GM18505 (cell line): Measurements from ENCODE around the gene ALDH6A1.
A peak's percentile ranks its signal among the peaks of the same experiment; 100 is the strongest.
"Not testable (repeated sequence)": the region's sequence is repeated elsewhere in the genome, so short reads cannot be mapped to it uniquely, and the experiment has no call there.

Experiments used
- ATAC-seq: cut with Tn5 transposase; IDR thresholded peaks from one replicate; pipeline ENCODE4 v1.9.1; 2021; ENCODE audit not compliant: unreplicated experiment
- POLR2A ChIP-seq: IDR thresholded peaks from 4 replicates; pipeline ENCODE4 v1.6.1; 2011; ENCODE audit warnings: borderline replicate concordance; ENCODE audit not compliant: insufficient read depth, insufficient read length; ENCODE audit errors: extremely low read depth

ALDH6A1 gene

DNA sequence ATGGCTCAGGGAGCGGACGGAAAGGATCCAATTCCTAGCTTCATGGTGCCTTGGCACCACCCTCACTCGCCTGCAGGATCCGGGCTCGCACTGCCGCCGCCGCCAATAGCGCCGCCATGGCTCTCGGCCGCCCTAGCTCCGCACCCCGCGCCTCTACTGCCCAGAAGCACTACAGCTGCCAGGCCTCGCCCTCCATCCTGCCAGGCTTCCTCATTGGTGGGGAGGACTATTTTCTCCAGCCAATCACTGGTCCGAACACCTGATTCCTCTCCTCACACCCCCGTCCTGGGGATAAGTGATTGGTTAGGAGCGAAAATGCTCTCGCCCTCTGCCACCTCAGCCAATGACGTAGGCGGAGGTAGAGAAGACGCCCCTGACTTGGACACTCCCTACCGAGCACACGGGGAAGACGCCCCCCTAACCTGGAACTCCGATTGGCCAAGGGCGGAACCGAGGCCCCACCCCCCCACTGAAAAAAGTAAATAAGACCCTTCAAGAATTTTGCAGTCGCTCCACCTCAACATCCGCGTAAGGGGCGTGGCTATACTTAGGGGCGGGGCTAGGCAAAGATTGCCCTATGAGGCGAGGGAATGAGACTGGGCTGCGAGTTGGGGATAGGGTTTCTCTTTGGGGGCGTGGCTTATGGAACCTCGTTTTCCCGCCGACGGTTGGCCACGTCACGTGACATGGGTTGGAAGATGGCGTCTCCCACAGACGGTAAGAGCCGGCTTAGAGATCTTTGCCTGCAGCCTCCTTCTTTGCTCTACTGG, at the start of gene ALDH6A1, which contains the start of gene LIN52:
TSS of gene ALDH6A1 (minus strand) at position 177 of the 770 bp plus-strand sequence. CDS start at position 118, 59 bp downstream.
TSS of gene LIN52 (plus strand) at position 680 of the 770 bp plus-strand sequence. CDS start at position 699, 19 bp downstream.
- peak; percentile 88 for ATAC-seq
- peak; percentile 72 for TF ChIP-seq POLR2A

DNA sequence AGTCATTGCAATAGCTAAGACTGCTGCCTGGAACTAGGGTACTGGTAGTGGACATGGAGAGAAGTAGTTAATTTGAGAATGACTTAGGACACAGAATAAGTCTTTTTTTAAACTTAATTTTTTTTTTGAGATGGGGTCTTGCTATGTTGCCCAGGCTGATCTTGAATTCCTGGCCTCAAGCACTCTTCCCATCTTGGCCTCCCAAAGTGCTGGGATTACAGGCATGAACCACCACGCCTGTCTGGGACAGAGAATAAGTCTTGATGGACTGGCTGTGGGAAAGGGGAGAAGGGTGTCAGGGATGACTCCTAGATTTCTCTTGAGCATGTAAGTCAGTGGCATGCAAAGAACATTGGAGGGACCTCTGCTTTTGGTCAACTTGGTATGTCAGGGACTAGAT, 43.4 kb upstream of the ALDH6A1 start:
- no peak for TF ChIP-seq POLR2A
- ATAC-seq, result no peak

DNA sequence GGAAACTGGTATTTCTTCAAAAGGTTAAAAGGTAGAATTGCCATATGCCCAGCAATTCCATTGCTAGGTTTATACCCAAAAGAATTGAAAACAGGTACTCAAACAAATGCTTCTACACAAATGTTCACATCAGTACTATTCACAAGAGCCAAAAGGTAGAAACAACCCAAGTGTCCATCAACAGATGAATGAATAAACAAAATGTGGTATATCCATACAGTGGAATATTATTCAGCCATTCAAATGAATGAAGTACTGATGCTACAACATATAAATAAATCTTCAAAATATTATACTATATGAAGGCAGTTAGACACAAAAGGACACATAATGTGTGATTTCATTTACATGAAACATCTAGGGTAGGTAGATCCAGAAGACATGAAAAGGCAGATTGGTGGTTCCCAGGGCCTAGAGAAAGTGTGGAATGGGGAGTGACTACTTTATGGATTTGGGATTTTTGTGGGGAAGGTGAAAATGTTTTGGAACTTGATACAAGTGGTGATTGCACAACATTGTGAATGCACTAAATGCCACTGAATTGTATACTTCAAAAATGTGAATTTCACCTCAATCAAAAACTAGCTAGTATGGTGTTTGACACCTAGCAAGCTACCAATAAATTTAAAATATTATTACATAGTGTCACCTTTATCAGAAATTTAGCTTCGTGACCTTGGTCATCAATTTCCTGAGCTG, 42.2 kb upstream of the ALDH6A1 start:
- no peak for ATAC-seq
- no peak for TF ChIP-seq POLR2A

DNA sequence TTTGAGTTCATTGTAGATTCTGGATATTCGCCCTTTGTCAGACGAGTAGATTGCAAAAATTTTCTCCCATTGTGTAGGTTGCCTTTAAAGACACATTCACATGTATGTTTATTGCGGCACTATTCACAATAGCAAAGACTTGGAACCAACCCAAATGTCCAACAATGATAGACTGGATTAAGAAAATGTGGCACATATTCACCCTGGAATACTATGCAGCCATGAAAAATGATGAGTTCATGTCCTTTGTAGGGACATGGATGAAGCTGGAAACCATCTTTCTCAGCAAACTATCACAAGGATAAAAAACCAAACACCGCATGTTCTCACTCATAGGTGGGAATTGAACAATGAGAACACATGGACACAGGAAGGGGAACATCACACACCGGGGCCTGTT, 41.2 kb upstream of the ALDH6A1 start:
- ATAC-seq, result not testable (repeated sequence)

DNA sequence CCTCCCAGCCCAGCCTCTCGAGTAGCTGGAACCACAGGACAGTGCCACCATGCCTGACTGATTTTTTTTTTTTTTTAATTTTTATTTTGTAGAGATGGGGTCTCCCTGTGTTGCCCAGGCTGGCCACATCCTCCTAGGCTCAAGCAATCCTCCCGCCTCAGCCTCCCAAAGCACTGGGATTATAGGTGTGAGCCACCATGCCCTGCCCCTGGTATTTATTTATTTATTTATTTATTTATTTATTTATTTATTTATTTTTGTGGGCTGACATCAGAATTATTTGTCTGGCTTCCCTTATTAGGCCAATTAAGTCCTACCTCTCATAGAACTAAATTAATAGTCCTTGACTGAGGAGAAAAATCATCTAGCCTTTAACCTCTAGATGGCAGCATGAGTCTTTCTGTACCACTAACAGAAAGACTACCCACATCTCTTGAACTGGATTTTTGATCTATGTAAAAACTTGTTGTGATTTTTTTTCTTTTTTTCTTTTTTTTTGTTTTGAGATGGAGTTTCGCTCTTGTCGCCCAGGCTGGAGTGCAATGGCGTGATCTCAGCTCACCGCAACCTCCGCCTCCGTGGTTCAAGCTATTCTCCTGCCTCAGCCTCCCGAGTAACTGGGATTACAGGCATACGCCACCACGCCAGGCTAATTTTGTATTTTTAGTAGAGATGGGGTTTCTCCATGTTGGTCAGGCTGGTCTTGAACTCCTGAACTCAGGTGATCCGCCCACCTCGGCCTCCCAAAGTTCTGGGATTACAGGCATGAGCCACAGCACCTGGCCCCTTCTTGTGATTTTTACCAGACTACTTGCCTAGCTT, 27.4 kb upstream of the ALDH6A1 start:
- not testable (repeated sequence) for ATAC-seq

DNA sequence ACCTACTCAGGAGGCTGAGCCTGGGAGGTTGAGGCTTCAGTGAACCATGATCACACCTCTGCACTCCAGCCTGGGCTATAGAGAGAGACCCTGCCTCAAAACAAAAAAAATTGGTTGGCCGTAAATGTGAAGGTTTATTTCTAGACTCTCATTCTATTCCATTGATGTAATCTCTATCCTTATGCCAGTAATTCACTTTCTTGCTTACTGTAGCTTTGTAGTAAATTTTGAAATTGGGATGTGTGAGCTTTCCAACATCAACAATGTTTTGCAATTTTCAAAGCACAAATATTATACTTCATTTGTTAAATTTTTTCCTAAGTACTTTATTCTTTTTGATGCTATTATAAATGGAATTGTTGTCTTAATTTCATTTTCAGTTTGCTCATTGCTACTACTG, 25.1 kb upstream of the ALDH6A1 start:
- ATAC-seq, result no peak

DNA sequence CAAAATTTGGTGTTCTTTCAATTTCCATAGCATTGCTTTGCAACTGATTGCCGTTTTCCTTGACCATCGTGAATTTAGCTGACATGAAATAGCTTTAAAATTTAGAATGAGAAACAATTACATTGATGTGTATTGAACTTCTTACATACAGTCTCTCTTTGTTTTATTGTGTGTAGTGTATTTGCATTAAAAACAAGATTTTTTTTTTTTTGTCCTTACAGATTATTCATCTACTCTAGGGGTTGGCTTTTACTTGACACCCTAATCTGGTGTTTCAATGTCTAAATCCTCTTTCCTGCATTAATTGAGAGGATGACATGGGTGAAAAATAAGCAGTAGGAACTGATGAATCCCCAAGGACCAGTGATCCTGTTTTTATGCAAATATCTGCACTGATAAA, 21.1 kb upstream of the ALDH6A1 start:
- no peak for TF ChIP-seq POLR2A

More for the DNA sequence above, 25.1 kb upstream of the ALDH6A1 start:
- no peak for TF ChIP-seq POLR2A

DNA sequence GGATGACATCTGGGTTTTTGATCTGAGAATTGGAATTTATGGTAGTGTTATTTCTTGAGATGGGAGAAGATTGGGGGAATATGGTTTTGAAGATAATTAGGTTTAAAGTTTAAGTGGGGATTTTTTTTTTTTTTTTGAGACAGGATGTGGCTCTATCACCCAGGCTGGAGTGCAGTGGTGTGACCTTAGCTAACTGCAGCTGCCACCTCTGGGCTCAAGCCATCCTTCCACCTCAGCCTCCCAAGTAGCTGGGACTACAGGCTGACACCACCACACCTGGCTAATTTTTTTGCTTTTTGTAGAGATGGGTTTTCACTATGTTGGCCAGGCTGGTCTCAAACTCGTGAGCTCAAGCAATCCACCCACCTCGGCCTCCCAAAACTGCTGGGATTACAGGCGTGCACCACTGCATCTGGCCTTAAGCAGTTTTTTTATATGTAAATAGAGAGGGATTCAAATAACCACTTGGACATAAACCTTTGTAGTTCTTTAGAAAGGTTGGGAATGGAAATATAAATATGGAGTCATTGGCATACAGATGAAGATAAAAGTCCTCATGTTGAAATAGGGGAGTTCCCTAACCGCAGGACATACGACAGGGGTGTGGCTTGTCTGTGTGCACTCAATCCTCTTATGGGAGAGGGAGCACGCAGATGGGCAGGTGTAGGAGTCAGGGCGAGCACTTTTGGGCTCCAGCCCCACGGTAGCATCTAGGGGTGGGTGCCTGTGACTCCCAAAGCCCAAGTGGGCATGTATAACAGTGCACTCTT, 5.2 kb upstream of the ALDH6A1 start:
- TF ChIP-seq POLR2A, result no peak
- no peak for ATAC-seq

More for the DNA sequence above, 21.1 kb upstream of the ALDH6A1 start:
- ATAC-seq, result no peak

DNA sequence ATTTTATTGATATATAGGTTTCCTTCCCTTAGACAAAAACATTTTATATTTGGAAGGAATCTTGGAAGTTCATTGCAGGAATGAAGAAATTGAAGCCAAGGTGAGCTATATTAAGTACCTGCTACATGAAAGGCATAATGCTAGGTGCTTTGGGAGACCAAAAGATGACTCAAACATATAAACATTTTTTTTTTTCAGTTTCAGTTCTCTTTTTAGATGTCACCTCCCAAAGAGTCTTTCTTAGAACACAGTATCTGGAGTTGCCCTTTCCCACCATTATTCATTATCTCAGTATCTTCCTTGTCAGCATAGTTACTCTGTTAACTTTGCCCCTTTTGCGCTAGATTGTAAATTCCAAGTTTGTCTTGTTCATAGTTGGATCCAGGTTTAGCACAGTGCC, 1.6 kb upstream of the ALDH6A1 start:
- no peak for TF ChIP-seq POLR2A
- no peak for ATAC-seq

DNA sequence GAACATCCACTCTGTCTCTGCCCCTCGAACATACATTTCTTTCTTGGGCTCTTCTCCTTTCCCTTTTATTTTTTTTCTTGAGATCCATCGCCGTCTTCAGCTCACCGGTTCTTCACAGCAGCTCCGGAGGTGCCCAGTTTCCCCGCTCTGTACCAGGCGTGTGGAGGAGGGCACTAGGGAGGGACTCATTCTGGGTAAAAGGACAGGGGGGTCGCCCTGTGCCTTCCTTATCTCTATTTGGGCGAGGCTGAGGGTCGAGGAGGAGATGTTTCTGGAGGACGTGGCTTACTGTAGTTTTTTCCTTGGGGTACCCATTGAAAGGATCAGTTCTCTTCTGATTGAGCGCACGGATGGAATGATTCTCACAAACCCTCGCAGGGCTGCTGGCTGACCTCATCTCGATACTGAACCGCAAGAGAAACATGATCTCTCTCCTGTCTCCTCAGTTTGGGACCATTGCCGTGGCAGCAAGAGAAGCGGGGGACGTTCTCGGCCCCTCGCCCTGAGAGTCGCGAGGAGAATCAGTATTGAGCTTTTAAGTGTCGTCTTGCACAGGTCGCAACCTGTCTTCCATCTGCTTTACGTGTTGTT, 889 bp upstream of the ALDH6A1 start:
- ATAC-seq, result peak; percentile 3
- no peak for TF ChIP-seq POLR2A

DNA sequence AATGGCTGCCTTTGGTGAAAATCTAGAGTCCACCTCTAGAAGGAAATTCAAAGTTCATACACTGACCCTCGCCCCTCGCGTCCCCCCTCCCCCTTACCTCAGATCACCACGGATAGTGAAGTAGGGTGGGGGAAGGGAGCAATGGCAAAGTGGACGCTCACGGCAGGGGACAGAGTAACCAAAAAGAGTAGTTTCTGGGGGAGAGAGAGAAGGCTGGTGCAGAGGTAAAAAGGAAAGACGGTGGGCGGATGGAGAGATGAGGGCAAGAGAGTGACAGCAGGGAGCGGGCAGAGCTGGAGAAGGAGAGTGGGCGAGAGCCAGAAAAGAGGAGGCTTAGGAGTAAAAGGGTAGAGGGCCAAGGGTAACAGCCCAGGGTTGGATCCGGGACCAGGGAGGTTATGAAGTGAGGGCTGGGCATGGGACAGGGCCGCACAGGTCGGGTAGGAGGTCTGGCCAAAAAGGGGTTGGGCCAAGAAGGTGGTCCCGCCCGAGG, 423 bp downstream of the ALDH6A1 start:
- no peak for TF ChIP-seq POLR2A
- no peak for ATAC-seq

DNA sequence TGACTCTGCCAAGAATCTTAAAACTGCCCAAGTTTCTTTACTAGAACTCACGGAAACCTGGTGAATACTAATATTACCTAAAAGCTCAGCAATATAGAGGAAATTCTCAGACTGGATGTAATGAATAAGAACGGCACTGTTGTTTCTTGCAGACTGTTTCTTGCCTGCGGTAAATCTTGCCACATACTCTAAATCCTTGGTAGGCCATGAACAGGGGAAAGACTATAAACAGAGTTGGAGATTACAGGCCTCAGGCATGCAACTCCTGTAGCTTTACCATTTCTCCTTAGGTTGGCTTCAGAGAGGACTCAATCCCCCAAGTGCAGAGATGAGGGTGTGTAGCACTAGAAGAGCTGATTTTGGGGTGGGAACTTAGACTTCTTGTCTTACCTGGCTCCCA, 1.1 kb downstream of the ALDH6A1 start:
- ATAC-seq, result no peak
- TF ChIP-seq POLR2A, result no peak

DNA sequence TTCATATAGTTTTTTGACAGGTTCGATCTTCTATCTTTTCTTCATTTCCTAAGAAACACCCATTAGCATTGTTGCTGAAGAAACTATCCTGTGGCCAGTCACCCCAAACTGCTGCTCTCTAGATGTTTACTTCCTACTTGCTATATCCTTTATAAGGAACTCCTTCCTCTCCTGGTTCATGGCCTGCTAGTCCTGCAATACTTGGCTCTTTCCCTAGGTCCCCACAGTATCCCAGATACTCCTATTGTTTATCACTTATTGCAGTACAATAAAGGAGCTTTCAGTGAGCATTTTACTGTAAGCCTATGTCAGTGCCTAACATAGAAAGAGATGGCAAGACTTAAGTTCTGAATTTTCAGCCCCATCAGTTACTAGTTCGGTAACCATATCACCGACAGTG, 2.8 kb downstream of the ALDH6A1 start:
- no peak for ATAC-seq

More for the DNA sequence above, 2.8 kb downstream of the ALDH6A1 start:
- no peak for TF ChIP-seq POLR2A
